GM19328 (cell line): ENCODE measurements around the gene GLIS1.
"Not testable (repeated sequence)": the region's sequence is repeated elsewhere in the genome, so short reads cannot be mapped to it uniquely, and the experiment has no call there.

Source experiments
- ATAC-seq: cut with Tn5 transposase; IDR thresholded peaks from one replicate; pipeline ENCODE4 v1.9.1; 2021; ENCODE audit warnings: mild to moderate bottlenecking, moderate library complexity; ENCODE audit not compliant: unreplicated experiment

GLIS1 gene

GRCh38 chr1:53656747-53657530 lies 82.0 kb downstream of the GLIS1 start:
- ATAC-seq: no peak

- no peak for ATAC-seq
Observed at GRCh38 chr1:53655931-53656746, 82.8 kb downstream of the GLIS1 start.

- no peak for ATAC-seq
Observed at GRCh38 chr1:53654216-53655210, 84.5 kb downstream of the GLIS1 start.

DNA sequence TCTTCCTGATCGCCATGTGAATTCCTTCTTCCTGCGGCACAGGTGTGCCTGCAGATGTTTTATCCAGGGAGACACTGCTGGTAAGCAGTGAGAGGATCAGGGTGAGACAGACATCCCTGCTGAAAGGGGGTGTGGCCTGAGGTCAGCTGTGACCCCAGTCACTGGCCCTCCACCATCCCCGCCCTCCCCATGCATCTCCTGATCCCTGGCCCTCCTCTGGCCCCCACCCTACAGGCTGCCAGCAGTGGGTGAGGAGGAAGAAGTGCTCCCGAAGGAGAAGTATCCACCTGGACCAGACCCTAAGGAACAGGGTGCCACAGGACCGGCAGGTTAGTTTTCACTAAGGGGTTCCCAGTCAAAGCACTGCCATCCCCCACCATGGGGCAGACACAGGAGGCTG lies 85.3 kb downstream of the GLIS1 start:
- no peak for ATAC-seq

- ATAC-seq: no peak
Observed at GRCh38 chr1:53653200-53653575, 85.8 kb downstream of the GLIS1 start.

GRCh38 chr1:53652441-53653199 lies 86.3 kb downstream of the GLIS1 start:
- ATAC-seq: no peak

- no peak for ATAC-seq
Observed at GRCh38 chr1:53651356-53651755, 87.6 kb downstream of the GLIS1 start.

- ATAC-seq: no peak
Observed at GRCh38 chr1:53648516-53648915, 90.4 kb downstream of the GLIS1 start.

DNA sequence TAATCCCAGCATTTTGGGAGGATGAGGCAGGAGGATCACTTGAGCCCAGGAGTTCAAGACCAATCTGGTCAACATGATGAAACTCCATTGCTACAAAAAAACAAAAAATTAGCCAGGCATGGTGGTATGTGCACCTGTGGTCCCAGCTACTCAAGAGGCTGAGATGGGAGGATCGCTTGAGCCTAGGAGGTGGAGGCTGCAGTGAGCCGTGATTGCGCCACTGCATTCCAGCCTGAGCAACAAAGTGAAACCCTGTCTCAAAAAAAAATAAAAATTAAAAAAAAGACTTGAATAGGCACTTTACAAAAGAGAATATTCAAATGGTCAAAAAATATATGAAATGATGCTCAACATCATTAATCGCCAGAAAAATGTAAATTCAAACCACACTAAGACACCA lies 91.0 kb downstream of the GLIS1 start:
- ATAC-seq: not testable (repeated sequence)

DNA sequence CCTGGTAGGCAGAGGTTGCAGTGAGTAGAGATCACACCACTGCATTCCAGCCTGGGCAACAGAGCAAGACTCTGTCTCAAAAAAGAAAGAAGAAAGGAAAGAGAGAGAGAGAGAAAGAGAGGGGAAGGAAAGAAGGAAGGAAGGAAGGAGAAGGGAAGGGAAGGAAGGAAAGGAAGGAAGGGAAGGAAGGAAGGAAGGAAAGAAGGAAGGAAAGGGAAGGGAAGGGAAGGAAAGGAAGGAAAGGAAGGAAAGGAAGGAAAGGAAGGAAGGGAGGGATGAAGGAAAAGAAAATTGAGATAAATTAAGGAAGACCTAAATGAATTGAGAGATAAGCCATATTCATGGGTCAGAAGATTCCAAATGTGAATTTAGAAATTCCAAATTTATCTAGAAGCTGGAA lies 92.2 kb downstream of the GLIS1 start:
- no peak for ATAC-seq

GRCh38 chr1:53645690-53646078 lies 93.3 kb downstream of the GLIS1 start:
- no peak for ATAC-seq

DNA sequence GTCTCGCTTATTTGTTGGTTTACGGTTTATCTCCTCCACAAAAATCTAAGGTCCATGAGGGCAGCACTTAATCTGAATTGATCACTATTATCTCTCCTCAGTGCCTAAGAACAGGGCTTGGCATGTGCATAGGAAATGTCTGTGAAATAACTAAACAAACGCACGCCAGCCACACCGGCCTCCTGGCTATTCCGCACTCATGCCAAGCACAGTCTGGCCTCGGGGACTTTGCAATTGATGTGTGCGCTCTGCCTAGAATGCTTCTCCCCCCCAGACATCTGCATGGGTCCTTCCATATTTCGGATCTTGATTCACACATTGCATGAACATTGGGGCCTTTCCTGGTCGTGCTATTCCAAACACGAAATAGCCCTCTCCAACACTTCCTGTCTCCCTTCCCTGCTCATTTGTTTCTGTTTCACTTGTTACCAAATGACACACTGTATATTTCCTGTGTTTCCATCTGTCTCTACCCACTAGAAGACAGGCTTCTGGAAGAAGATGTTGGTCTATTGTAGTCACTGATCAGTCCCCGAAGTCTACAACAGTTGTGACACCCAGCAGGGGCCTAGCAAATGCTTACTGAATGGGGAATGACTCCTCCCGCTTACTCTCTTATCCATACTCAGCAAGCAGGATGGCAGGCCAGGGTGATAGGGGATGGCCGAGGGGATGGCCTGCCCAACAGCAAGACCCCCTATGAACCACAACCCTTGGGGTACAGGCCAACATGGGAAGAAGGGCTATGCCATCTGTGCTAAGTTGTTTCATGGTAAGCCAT lies 93.9 kb downstream of the GLIS1 start:
- ATAC-seq: no peak

DNA sequence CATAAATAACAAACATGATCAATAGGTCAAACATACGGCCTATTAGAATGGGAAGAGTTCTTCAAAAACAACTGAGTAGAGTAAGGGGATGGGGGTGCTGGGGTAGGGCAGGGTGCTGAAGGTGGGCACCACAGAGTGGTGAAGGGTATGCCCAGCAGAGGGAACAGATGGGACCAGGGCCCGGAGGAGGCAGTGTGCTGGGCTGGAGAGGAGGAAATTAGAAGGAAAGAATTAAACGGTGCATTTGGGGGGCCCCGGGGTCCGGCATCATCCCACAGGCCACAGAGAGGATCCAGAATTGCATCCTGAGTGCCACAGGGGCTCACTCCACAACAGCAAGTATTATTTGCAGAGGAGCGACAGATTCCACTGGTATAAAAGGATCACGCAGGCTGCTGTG lies 94.5 kb downstream of the GLIS1 start:
- ATAC-seq: no peak

DNA sequence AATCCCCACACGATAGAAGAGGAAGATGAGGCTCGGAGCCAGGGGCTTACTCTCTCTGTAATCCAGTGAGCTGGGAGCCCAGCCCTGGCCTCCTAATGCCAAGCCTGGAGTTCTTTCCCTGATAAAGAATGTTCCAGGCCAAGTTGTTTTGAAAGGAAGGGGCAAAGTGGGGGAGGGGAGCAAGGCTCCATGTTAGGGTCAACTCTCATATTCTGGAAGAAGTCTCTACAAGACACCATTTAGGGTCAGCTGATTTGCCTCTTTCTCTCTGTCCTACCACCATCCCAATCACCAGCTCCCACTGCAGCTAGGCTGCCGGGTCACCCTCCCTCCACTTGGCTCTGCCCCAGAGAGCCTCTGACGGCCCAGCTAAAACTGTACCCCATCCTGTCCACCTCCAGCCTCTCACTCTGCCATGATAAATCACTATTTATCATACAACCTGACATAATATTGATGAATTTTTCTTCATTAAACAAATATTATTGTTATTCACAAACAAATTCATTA lies 95.0 kb downstream of the GLIS1 start:
- no peak for ATAC-seq

- no peak for ATAC-seq
Observed at GRCh38 chr1:53643041-53643880, 95.7 kb downstream of the GLIS1 start.

DNA sequence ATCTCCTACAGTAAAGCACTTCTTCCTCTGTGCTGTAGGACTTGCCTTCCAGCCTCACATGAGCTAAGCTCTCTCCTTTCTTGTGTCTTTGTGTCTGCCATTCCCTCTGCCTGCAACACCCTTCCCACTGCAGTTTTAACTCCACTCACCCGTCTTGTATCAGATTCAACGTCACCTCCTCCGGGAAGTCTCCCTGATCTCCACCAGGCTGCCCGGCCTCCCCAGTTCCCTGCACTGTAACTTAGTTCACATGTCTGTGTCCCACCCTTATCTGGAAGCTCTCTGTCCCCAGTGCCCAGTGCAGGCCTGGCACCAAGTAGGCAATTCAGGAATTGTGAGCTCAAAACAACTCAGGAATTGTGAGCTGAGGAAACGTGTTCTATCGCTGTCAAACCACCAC lies 96.4 kb downstream of the GLIS1 start:
- no peak for ATAC-seq

DNA sequence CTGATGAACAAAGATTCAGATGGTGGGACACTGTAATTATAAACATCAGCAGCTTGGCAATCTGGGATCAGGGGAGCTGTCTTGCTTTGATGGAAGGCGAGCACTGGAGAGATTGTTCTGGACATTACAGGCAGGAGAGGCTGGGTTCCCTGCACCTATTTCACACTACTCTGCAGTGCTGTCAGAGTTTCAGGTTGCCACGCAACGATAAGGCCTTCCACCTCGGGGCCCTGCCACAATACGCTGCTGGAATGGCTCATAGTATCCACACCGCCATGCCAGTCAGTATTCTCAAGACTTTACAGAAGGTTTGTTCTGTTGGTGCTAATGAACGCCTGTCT lies 96.8 kb downstream of the GLIS1 start:
- ATAC-seq: no peak

DNA sequence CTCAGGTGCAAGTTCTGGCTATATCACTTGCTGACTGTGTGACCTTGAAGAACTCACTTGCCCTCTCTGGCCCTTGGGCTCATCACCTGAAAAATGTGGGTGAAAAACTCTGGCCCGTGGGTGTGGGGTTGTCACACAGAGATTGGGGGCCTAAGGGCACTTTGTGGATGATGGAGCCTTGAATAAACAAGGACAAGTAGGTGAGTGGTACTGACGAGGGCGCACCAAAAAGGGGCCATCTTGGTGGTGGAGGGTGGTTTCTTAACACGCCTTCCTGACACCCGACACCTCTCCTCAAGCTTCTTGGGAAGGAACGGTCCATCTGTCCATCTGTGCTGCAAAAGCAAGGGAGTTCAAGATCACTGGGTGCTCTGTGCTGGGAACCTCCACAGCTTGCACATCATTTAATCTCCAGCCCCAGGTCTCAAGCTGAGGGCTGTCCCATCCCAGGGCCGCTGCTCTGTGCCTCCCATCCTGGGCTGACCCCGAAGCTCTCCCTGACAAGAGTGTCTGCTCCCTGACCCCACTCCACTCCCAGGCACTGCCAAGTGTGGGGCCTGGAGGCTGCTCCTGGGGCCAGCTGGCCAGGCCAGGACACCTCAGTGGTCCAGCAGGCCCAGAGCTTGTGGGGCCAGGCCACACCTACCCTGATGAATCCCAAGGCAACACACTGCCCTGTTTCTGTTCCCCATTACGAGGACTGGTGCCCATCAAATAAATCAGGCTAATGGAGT lies 97.3 kb downstream of the GLIS1 start:
- no peak for ATAC-seq
